IPS-NIHi7 (cell line): ENCODE results near the gene DCDC2.
"Not testable (repeated sequence)": the region's sequence is repeated elsewhere in the genome, so short reads cannot be mapped to it uniquely, and the experiment has no call there.

Experiments used
- DNase-seq: peaks from one replicate; pipeline ENCODE4 v3.0.0; 2012; ENCODE audit warnings: mixed read lengths; ENCODE audit errors: extremely low spot score

DCDC2 gene

GRCh38 chr6:24225838-24226237 lies 132.0 kb downstream of the DCDC2 start:
- DNase-seq = no peak

GRCh38 chr6:24223115-24223919 lies 134.5 kb downstream of the DCDC2 start:
- no peak for DNase-seq

- no peak for DNase-seq
Observed at GRCh38 chr6:24219670-24220069, 138.2 kb downstream of the DCDC2 start.

- DNase-seq = no peak
Observed at GRCh38 chr6:24214984-24215383, 142.9 kb downstream of the DCDC2 start.

GRCh38 chr6:24207413-24207812 lies 150.4 kb downstream of the DCDC2 start:
- no peak for DNase-seq

GRCh38 chr6:24205020-24205492 lies 152.8 kb downstream of the DCDC2 start:
- DNase-seq = peak; percentile 37

- DNase-seq = not testable (repeated sequence)
Observed at GRCh38 chr6:24204113-24204512, 153.7 kb downstream of the DCDC2 start.

- DNase-seq = no peak
Observed at GRCh38 chr6:24197892-24198291, 160.0 kb downstream of the DCDC2 start.

GRCh38 chr6:24195836-24196597 lies 161.8 kb downstream of the DCDC2 start:
- DNase-seq = no peak

- no peak for DNase-seq
Observed at GRCh38 chr6:24194978-24195700, 162.7 kb downstream of the DCDC2 start.

GRCh38 chr6:24193364-24193763 lies 164.5 kb downstream of the DCDC2 start:
- no peak for DNase-seq

- no peak for DNase-seq
Observed at GRCh38 chr6:24191346-24191745, 166.5 kb downstream of the DCDC2 start.

- DNase-seq = no peak
Observed at GRCh38 chr6:24188578-24189080, 169.2 kb downstream of the DCDC2 start.

- no peak for DNase-seq
Observed at GRCh38 chr6:24187965-24188577, 169.8 kb downstream of the DCDC2 start.

GRCh38 chr6:24186349-24186748 lies 171.5 kb downstream of the DCDC2 start:
- no peak for DNase-seq

- no peak for DNase-seq
Observed at GRCh38 chr6:24183584-24183983, 174.3 kb downstream of the DCDC2 start.

- DNase-seq = no peak
Observed at GRCh38 chr6:24157886-24158285, 200.0 kb downstream of the DCDC2 start.

GRCh38 chr6:24154121-24154520 lies 203.7 kb downstream of the DCDC2 start:
- no peak for DNase-seq

GRCh38 chr6:24152014-24152413 lies 205.8 kb downstream of the DCDC2 start:
- DNase-seq = no peak

GRCh38 chr6:24149836-24150235 lies 208.0 kb downstream of the DCDC2 start:
- DNase-seq = no peak

- no peak for DNase-seq
Observed at GRCh38 chr6:24149296-24149695, 208.6 kb downstream of the DCDC2 start.

GRCh38 chr6:24148684-24149083 lies 209.2 kb downstream of the DCDC2 start:
- no peak for DNase-seq
